OCI-LY7 (cell line): ENCODE results near the gene SETBP1. TPM values are rescaled to one million over a fixed set of nuclear protein-coding genes. Genes with fewer than 3 reads are reported as not detected.

Experiments used
- BruUV-seq: library from RNA; stranded (reverse); fragments of 400-500 nt; replicated peaks from 2 replicates; lab custom pipeline; 2021; lab: Mats Ljungman, UMichigan
- CTCF ChIA-PET: fragments of 300-600 bp; sonication (Branson Sonifier 250); formaldehyde crosslinking; loops from one replicate; lab custom pipeline; 2022; ENCODE audit warnings: antibody characterized with exemption; ENCODE audit not compliant: unreplicated experiment; lab: Charles Lee
- POLR2A ChIA-PET: fragments of 300-600 bp; sonication (Branson Sonifier 250); formaldehyde crosslinking; loops from one replicate; lab custom pipeline; 2022; ENCODE audit warnings: antibody characterized with exemption; lab: Charles Lee
- DNase-seq: peaks from one replicate; pipeline ENCODE4 v3.0.0-alpha.2; 2015; ENCODE audit warnings: low spot score
- H2AFZ ChIP-seq: fragments of 200-600 bp; sonication (generic), shearing (Covaris generic); 2 replicates; pipeline ENCODE4 v1.6.1; 2014; ENCODE audit warnings: mild to moderate bottlenecking, antibody characterized with exemption, low read length, moderate library complexity
- H3K27ac ChIP-seq: fragments of 200-600 bp; sonication (generic); 2 replicates; pipeline ENCODE4 v1.5.1; 2014; ENCODE audit warnings: mixed run types, low read depth, mild to moderate bottlenecking, moderate library complexity, low read length, inconsistent platforms; ENCODE audit not compliant: poor library complexity, severe bottlenecking
- H3K36me3 ChIP-seq: fragments of 200-600 bp; sonication (generic); 2 replicates; pipeline ENCODE4 v1.6.1; 2014; ENCODE audit warnings: mild to moderate bottlenecking, antibody characterized with exemption, low read length, moderate library complexity, mixed read lengths; ENCODE audit not compliant: insufficient read depth
- H3K4me1 ChIP-seq: fragments of 200-600 bp; sonication (generic); 2 replicates; pipeline ENCODE4 v1.5.1; 2014; ENCODE audit warnings: mild to moderate bottlenecking, low read length; ENCODE audit not compliant: insufficient read depth, poor library complexity, severe bottlenecking
- H3K4me2 ChIP-seq: fragments of 200-600 bp; sonication (generic); 2 replicates; pipeline ENCODE4 v1.6.1; 2014; ENCODE audit warnings: mild to moderate bottlenecking, low read length
- H3K4me3 ChIP-seq: fragments of 200-600 bp; sonication (generic); 2 replicates; pipeline ENCODE4 v1.5.1; 2014; ENCODE audit warnings: mild to moderate bottlenecking, low read depth, low read length; ENCODE audit not compliant: poor library complexity, severe bottlenecking
- H3K79me2 ChIP-seq: fragments of 200-600 bp; sonication (generic); 2 replicates; pipeline ENCODE4 v1.6.1; 2016; ENCODE audit warnings: low read depth, mild to moderate bottlenecking, low read length, moderate library complexity, mixed read lengths; ENCODE audit not compliant: insufficient read depth
- H3K9me2 ChIP-seq: fragments of 200-600 bp; sonication (generic); 2 replicates; pipeline ENCODE4 v1.6.1; 2016; ENCODE audit warnings: mild to moderate bottlenecking, low read length, mixed read lengths; ENCODE audit not compliant: insufficient read depth
- H3K9me3 ChIP-seq: fragments of 200-600 bp; sonication (generic); 2 replicates; pipeline ENCODE4 v1.6.1; 2014; ENCODE audit warnings: mild to moderate bottlenecking, mixed run types, low read length, mixed read lengths
- H4K20me1 ChIP-seq: fragments of 200-600 bp; sonication (generic); 2 replicates; pipeline ENCODE4 v1.6.1; 2014; ENCODE audit warnings: mild to moderate bottlenecking, antibody characterized with exemption, low read length, moderate library complexity, mixed read lengths; ENCODE audit not compliant: insufficient read depth
- EZH2phosphoT487 ChIP-seq: fragments of 200-600 bp; sonication (generic); IDR thresholded peaks from 2 replicates; pipeline ENCODE4 v1.6.1; 2018; ENCODE audit warnings: low read depth, borderline replicate concordance, mild to moderate bottlenecking, mixed run types, antibody characterized with exemption, low read length, moderate library complexity, mixed read lengths
- intact Hi-C: fragments of 100-400 bp; cut with micrococcal nuclease; formaldehyde crosslinking; loops from one replicate; pipeline ENCODE4 v1.10.0; 2022; ENCODE audit not compliant: unreplicated experiment
- total RNA-seq, 2 experiments: library from RNA; depleted of rRNA in 1 of 2; stranded (reverse); fragments of >200 nt in 1 of 2; shearing (Covaris generic) in 1 of 2; gene quantifications; 2 replicates each; pipeline ENCODE4 v1.2.3, GENCODE V29; 2014 to 2022
- TF ChIP-seq, protein P1 (sequence below): fragments of 200-600 bp; sonication (generic); conservative IDR thresholded peaks from 2 replicates; pipeline ENCODE4 v1.5.1; 2014; ENCODE audit warnings: mild to moderate bottlenecking, antibody characterized with exemption, low read length, moderate library complexity, mixed read lengths

Gene SETBP1
- total RNA-seq, 2 experiments from 2014 or later, result 2.6 to 9.1 TPM

DNA sequence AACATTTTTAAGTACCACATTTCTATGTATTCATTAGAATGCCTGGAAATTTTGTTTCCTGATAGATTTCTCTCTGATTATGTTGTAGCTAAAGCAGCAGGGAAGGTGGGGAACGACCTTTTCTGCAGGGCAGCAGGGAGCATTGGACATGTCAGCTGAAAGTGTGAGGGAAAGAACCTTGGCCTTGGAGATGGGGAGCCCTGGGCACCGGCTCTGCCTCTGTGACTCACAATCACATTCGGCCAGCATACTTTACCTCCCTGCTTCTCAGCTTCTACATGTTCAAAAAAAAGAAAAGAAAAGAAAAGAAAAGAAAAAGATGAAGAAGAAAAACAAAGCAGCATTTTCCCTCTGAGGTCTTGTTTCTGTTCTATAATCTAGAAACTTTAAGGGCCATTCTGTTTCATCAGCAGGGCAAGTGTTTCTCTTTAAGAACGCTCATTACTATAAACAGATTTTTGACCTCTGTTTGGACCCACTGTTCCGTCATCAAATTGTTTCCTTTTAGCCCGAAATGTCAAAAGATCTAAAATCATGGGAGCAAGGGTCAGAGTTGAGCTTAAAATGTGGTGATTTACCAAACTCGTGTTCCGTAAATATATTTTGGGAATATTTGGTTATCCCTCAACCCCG, 27.9 kb downstream of the SETBP1 start:
- H2AFZ ChIP-seq, result no peak overlapping the region
- no peak overlapping the region for H3K27ac ChIP-seq
- no peaks in the 10 kb centered on the region for H3K36me3 ChIP-seq
- intact Hi-C loops, result no loop called here
- H3K4me2 ChIP-seq, result no peak overlapping the region
- no TSS peak for BruUV-seq
- ChIA-PET POLR2A (interaction anchor here (0.7 to 0.9 kb wide), 2 partner anchors 9 to 14 kb away, joined by 3 to 4 read pairs; no protein-coding TSS in a partner anchor), CTCF (no interaction called here)
- no peaks in the 10 kb centered on the region for H3K79me2 ChIP-seq
- no peaks in the 10 kb centered on the region for H4K20me1 ChIP-seq
- peaks cover 12% of the 10 kb centered on the region for H3K4me1 ChIP-seq
- H3K4me3 ChIP-seq, result no peak overlapping the region
- no peaks in the 10 kb centered on the region for H3K9me2 ChIP-seq
- no peaks in the 10 kb centered on the region for H3K9me3 ChIP-seq
- TF ChIP-seq EZH2phosphoT487, result no peak
- TF ChIP-seq, protein P1, sequence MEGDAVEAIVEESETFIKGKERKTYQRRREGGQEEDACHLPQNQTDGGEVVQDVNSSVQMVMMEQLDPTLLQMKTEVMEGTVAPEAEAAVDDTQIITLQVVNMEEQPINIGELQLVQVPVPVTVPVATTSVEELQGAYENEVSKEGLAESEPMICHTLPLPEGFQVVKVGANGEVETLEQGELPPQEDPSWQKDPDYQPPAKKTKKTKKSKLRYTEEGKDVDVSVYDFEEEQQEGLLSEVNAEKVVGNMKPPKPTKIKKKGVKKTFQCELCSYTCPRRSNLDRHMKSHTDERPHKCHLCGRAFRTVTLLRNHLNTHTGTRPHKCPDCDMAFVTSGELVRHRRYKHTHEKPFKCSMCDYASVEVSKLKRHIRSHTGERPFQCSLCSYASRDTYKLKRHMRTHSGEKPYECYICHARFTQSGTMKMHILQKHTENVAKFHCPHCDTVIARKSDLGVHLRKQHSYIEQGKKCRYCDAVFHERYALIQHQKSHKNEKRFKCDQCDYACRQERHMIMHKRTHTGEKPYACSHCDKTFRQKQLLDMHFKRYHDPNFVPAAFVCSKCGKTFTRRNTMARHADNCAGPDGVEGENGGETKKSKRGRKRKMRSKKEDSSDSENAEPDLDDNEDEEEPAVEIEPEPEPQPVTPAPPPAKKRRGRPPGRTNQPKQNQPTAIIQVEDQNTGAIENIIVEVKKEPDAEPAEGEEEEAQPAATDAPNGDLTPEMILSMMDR, result no peak
- no peak for DNase-seq

GRCh38 chr18:44709307-44710126, 28.8 kb downstream of the SETBP1 start:
- Histone ChIP-seq H3K9me2 (no peaks in the 10 kb centered on the region), H3K4me1 (peaks cover 12% of the 10 kb centered on the region), H3K9me3 (no peaks in the 10 kb centered on the region), H3K27ac (no peak overlapping the region), H3K4me2 (0 out of 2 replicates have a peak overlapping the region, but pooled peaks have one; percentile 13), H4K20me1 (no peaks in the 10 kb centered on the region), H3K36me3 (no peaks in the 10 kb centered on the region), H3K79me2 (no peaks in the 10 kb centered on the region), H2AFZ (no peak overlapping the region), H3K4me3 (no peak overlapping the region)
- BruUV-seq, result no TSS peak
- ChIA-PET CTCF (no interaction called here), POLR2A (no interaction called here)
- no peak for DNase-seq
- TF ChIP-seq, protein P1, result no peak
- TF ChIP-seq EZH2phosphoT487, result no peak
- intact Hi-C loops, result no loop called here
